OCI-LY7 (cell line): ENCODE results near the gene UPB1.

ENCODE experiments used
- EZH2phosphoT487 ChIP-seq: fragments of 200-600 bp; sonication (generic); IDR thresholded peaks from 2 replicates; pipeline ENCODE4 v1.6.1; 2018; ENCODE audit warnings: low read depth, borderline replicate concordance, mild to moderate bottlenecking, mixed run types, antibody characterized with exemption, low read length, moderate library complexity, mixed read lengths
- TF ChIP-seq, protein P1 (sequence below): fragments of 200-600 bp; sonication (generic); conservative IDR thresholded peaks from 2 replicates; pipeline ENCODE4 v1.5.1; 2014; ENCODE audit warnings: mild to moderate bottlenecking, antibody characterized with exemption, low read length, moderate library complexity, mixed read lengths

DNA sequence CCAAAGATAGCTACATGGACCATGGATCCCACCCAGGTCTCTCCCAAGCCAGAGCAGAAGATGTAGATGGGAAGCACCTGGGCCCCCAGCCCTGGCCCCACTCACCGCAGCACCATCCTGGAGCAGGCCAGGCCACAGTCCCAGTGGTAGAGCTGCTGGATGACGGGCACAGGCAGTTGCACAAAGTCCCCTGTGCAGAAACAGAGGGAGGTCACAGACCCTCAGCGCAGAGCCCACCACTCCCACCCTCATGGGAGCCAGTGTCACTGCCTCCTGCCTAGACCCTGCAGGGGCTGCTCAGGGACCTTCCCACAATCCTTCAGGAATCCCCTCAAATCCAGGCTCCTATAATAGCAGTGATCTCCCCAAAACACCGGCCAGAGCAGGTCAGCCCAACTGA, 53.7 kb downstream of the UPB1 start:
- TF ChIP-seq, protein P1, sequence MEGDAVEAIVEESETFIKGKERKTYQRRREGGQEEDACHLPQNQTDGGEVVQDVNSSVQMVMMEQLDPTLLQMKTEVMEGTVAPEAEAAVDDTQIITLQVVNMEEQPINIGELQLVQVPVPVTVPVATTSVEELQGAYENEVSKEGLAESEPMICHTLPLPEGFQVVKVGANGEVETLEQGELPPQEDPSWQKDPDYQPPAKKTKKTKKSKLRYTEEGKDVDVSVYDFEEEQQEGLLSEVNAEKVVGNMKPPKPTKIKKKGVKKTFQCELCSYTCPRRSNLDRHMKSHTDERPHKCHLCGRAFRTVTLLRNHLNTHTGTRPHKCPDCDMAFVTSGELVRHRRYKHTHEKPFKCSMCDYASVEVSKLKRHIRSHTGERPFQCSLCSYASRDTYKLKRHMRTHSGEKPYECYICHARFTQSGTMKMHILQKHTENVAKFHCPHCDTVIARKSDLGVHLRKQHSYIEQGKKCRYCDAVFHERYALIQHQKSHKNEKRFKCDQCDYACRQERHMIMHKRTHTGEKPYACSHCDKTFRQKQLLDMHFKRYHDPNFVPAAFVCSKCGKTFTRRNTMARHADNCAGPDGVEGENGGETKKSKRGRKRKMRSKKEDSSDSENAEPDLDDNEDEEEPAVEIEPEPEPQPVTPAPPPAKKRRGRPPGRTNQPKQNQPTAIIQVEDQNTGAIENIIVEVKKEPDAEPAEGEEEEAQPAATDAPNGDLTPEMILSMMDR = no peak
- TF ChIP-seq EZH2phosphoT487 = no peak
